ENCODE measurements around the gene ALPI. TPM values are rescaled to one million over a fixed set of nuclear protein-coding genes. Genes with fewer than 3 reads are reported as not detected.
"Not testable (repeated sequence)": the region's sequence is repeated elsewhere in the genome, so short reads cannot be mapped to it uniquely, and the experiment has no call there.

ALPI gene
- total RNA-seq, 2 donors from 2014 or later = not detected

- H3K27ac Mint-ChIP-seq; H3K27me3 Mint-ChIP-seq; H3K4me1 Mint-ChIP-seq; ATAC-seq (replicated peaks); H3K9me3 Mint-ChIP-seq; H3K4me3 Mint-ChIP-seq; H3K36me3 Mint-ChIP-seq (ENCODE audit: low read depth): not testable (repeated sequence)
Observed at GRCh38 chr2:232443669-232444408, 12.1 kb upstream of the ALPI start.

DNA sequence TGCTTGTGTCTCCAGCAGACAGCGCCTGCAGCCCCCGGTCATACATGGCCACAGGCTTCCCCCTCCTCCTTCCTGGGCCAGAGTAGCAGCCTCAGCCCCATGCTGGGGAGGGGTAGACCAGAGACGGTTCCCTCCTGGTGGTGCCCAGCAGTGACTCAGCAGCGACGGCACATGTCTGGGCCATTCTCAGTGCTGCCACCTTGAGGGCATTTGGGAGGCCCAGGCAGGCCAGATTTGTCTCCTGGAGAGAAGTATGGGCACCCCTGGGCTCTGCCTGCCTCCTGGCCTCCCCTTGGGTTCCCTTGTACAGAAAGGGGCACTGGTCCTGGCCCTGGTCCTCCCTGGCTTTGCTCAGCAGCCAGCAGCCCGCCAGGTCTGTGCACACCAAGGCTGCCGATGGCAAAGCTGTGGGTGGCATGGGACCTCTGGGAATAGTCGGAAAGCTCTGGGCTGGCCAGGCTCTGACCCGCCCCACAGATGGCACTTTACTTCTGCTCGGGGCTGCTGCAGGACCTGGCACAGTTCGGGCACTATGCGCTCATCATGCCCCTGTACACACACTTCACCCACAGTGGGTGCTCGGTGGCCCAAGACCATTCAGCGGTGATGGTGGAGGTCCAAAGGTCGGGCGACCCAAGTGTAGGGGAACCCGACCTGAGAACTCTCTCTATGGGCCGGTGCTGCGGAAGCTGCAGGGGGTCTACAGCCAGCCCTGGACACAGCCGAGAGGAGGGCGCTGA lies 11.4 kb upstream of the ALPI start:
- Mint-ChIP-seq H3K4me1 (no peaks in the 10 kb centered on the region), H3K27ac (no peak overlapping the region), H3K4me3 (no peak overlapping the region), H3K9me3 (no peaks in the 10 kb centered on the region), H3K36me3 (ENCODE audit: low read depth) (no peaks in the 10 kb centered on the region), H3K27me3 (no peaks in the 10 kb centered on the region)
- peak; percentile 71 for ATAC-seq (replicated peaks)

GRCh38 chr2:232445149-232445885 lies 10.6 kb upstream of the ALPI start:
- not testable (repeated sequence) for H3K36me3 Mint-ChIP-seq (ENCODE audit: low read depth); H3K9me3 Mint-ChIP-seq; H3K27ac Mint-ChIP-seq; H3K27me3 Mint-ChIP-seq; H3K4me3 Mint-ChIP-seq; ATAC-seq (replicated peaks); H3K4me1 Mint-ChIP-seq

DNA sequence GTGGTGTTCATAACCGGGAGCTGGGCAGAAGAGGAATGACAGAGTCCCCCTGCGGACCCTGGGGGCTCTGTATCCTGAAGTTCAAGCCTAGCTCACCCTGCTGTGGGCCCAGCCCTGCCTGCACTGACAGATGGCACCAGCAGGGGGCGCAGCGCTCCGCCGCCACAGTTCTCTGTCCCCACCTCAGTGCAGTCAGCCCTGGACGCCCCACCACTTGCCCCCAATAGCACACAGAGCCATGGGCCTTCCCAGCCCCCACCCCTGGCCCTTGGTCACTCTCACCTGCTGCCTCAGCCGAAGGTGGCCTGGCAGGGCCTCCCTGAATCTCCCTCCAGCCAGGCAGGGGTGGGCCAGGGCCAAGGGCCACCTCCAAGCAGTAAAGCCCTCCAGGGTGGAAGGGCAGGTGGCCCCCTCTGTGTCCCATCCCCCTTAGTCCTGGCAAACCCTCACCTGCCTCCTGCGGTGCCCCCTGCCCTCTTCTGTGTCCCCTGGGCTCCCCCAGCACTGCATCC lies 9.6 kb upstream of the ALPI start:
- not testable (repeated sequence) for H3K27me3 Mint-ChIP-seq; H3K36me3 Mint-ChIP-seq (ENCODE audit: low read depth); H3K27ac Mint-ChIP-seq; H3K4me3 Mint-ChIP-seq; H3K4me1 Mint-ChIP-seq; H3K9me3 Mint-ChIP-seq
- ATAC-seq (replicated peaks) = peak; percentile 46

DNA sequence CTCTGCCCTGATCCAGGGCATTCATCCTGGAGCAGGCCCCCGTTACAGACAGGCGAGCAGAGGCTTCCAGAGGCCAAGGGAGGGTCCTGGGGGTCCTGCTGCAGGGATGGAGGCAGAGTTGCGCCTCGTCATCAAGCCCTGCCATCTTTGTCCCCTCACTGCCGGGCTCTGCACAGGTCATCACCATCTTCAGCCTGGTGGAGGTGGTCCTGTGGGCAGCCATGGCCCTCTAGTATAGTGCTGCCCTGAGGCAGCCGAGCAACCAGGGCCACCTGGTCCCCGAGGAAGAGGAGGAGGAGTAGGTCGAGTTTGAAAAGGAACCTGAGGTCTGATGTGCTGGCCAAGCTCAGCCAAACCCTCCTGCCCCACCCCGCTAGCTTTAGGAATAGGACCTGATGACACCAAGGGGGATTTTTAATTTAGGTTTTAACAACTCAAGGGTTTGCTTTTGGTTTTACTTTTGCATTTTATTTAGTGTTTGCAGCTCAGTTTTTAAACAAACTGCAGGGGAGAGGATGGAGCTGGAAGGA lies 8.8 kb upstream of the ALPI start:
- H3K9me3 Mint-ChIP-seq = no peaks in the 10 kb centered on the region
- no peak overlapping the region for H3K27ac Mint-ChIP-seq
- H3K27me3 Mint-ChIP-seq = no peaks in the 10 kb centered on the region
- H3K4me3 Mint-ChIP-seq = no peak overlapping the region
- ATAC-seq (replicated peaks) = no peak
- no peaks in the 10 kb centered on the region for H3K4me1 Mint-ChIP-seq
- no peaks in the 10 kb centered on the region for H3K36me3 Mint-ChIP-seq (ENCODE audit: low read depth)

DNA sequence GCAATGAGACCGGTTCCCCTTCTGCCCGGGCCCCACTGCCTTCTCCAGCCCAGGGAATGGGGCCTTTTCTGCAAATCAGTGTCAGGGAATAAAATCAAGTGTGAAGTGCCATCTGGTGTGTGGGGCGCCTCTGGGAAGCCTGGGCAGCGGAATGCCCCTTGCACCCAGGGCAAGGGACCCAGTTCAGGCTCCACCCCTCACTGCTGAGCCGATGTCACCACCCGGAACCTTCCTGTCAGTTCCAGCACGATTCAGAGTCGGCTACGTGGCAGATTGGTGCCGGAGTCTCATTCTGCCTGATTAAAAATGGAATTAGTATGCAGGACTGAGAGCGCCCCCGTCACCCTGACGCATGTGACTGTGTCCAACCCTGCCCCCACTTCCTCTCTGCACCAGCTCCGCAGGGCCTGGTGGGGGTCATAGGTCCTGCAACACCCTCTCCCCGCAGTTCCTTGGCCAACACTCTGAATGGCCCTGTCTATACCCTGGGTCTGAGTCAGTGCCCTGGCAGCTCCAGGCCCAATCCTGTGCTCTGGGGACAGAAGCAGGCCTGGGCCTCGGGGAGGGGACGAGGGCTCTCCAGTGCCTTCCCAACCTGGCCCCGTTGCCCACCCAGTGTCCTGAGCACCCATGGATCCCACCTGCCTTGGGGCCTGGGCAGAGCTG lies 8.2 kb upstream of the ALPI start:
- no peaks in the 10 kb centered on the region for H3K9me3 Mint-ChIP-seq
- no peaks in the 10 kb centered on the region for H3K36me3 Mint-ChIP-seq (ENCODE audit: low read depth)
- H3K4me1 Mint-ChIP-seq = no peaks in the 10 kb centered on the region
- H3K27ac Mint-ChIP-seq = no peak overlapping the region
- H3K27me3 Mint-ChIP-seq = no peaks in the 10 kb centered on the region
- no peak overlapping the region for H3K4me3 Mint-ChIP-seq
- ATAC-seq (replicated peaks) = no peak

DNA sequence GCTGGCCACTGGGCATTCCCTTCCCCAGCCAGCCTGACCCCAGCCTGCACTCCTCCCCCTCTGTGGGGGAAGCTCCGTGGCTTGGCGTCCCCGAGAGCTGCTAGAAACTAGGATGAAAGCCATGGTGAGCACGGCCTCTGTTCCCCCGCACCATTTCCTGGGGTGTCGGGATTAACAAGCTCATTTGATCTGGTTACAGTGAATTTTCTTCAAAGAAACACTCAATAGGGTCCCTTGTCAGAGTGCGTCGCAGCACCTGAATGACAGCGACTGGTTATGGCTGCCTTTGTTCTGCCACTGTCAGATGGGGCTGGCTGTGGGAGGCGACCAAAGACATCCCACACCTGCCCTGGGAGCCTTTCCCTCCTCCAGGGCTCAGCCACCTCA lies 7.7 kb upstream of the ALPI start:
- H3K36me3 Mint-ChIP-seq (ENCODE audit: low read depth) = no peaks in the 10 kb centered on the region
- H3K9me3 Mint-ChIP-seq = no peaks in the 10 kb centered on the region
- H3K4me3 Mint-ChIP-seq = no peak overlapping the region
- H3K4me1 Mint-ChIP-seq = no peaks in the 10 kb centered on the region
- no peak overlapping the region for H3K27ac Mint-ChIP-seq
- ATAC-seq (replicated peaks) = no peak
- H3K27me3 Mint-ChIP-seq = no peaks in the 10 kb centered on the region

DNA sequence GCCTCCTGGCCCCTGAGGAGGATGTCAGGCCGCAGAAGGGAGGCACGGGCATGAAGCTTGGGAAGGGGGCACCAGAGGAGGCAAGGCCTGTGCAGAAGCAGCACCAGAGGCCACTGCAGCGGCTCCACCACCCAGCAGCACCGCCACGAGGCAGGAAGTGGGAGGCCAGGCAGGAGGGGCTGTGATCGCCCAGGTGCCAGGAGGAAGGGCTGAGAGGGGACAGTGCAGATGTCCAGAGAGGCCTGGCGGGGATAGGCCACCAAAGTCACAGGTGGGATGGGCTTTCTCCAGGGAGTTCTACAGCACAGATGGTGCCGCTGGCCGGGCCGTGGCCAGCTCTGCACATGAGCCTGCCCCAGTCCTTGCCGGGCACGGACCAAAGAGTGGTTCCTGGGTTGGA lies 6.0 kb upstream of the ALPI start:
- Mint-ChIP-seq H3K4me1 (no peaks in the 10 kb centered on the region), H3K36me3 (ENCODE audit: low read depth) (no peaks in the 10 kb centered on the region), H3K4me3 (no peak overlapping the region), H3K27ac (no peak overlapping the region), H3K27me3 (no peaks in the 10 kb centered on the region), H3K9me3 (no peaks in the 10 kb centered on the region)
- ATAC-seq (replicated peaks) = no peak

GRCh38 chr2:232451645-232452044 lies 4.3 kb upstream of the ALPI start:
- not testable (repeated sequence) for H3K4me1 Mint-ChIP-seq; H3K27me3 Mint-ChIP-seq; H3K9me3 Mint-ChIP-seq; H3K4me3 Mint-ChIP-seq; H3K36me3 Mint-ChIP-seq (ENCODE audit: low read depth); ATAC-seq (replicated peaks); H3K27ac Mint-ChIP-seq

- H3K27me3 Mint-ChIP-seq = peaks cover 5% of the 10 kb centered on the region
- H3K4me1 Mint-ChIP-seq = no peaks in the 10 kb centered on the region
- H3K36me3 Mint-ChIP-seq (ENCODE audit: low read depth) = no peaks in the 10 kb centered on the region
- no peaks in the 10 kb centered on the region for H3K9me3 Mint-ChIP-seq
- no peak for ATAC-seq (replicated peaks)
- H3K4me3 Mint-ChIP-seq = no peak overlapping the region
- H3K27ac Mint-ChIP-seq = no peak overlapping the region
Observed at GRCh38 chr2:232454630-232455029, 1.3 kb upstream of the ALPI start.

- Mint-ChIP-seq H3K4me1 (no peaks in the 10 kb centered on the region), H3K27ac (no peak overlapping the region)
Observed at GRCh38 chr2:232456296-232457120, 555 bp downstream of the ALPI start.

DNA sequence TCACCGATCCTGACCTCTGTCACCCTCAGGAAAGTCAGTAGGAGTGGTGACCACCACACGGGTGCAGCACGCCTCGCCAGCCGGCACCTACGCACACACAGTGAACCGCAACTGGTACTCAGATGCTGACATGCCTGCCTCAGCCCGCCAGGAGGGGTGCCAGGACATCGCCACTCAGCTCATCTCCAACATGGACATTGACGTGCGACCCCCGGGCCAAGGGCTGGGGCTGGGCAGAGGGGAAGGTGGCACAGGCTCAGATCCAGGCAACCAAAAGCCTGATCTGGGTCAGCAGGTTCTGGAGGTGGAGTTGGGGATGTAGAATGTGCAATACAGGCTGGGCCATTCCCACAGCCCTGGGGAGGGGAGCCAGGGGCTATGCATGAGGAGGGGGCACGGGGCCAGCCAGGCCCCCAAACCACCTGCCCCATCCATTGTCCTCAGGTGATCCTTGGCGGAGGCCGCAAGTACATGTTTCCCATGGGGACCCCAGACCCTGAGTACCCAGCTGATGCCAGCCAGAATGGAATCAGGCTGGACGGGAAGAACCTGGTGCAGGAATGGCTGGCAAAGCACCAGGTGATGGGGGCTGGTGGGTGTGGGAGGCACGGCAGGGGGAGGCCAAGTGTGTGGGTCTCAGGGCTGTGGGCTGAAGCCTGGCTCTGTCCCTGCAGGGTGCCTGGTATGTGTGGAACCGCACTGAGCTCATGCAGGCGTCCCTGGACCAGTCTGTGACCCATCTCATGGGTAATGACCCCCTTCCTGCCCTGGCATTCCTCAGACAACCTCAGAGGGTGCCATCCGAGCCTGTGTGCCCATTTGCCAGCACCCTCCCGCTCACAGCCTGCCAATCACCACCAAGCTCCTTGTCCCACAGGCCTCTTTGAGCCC lies 1.4 kb downstream of the ALPI start:
- H3K36me3 Mint-ChIP-seq (ENCODE audit: low read depth) = no peaks in the 10 kb centered on the region
- H3K27ac Mint-ChIP-seq = no peak overlapping the region
- H3K27me3 Mint-ChIP-seq = peaks cover 11% of the 10 kb centered on the region
- no peak overlapping the region for H3K4me3 Mint-ChIP-seq
- H3K4me1 Mint-ChIP-seq = no peaks in the 10 kb centered on the region
- H3K9me3 Mint-ChIP-seq = no peaks in the 10 kb centered on the region
- ATAC-seq (replicated peaks) = no peak

More at GRCh38 chr2:232456296-232457120, 555 bp downstream of the ALPI start:
- Mint-ChIP-seq H3K4me3 (no peak overlapping the region), H3K9me3 (no peaks in the 10 kb centered on the region), H3K27me3 (peaks cover 10% of the 10 kb centered on the region), H3K36me3 (ENCODE audit: low read depth) (no peaks in the 10 kb centered on the region)
- no peak for ATAC-seq (replicated peaks)

Measured in activated T-helper 17 cell treated with anti-CD3 and anti-CD28 coated beads, Interleukin-2, amount 50 U/mL, for 72 hours (primary cell).